PFSK-1 (cell line): ENCODE measurements around the gene CCDC85A.

ENCODE experiments used
- FOXP2 ChIP-seq: optimal IDR thresholded peaks from 2 replicates; pipeline ENCODE3; 2011; ENCODE audit warnings: borderline replicate concordance, control low read depth, inconsistent platforms; ENCODE audit not compliant: insufficient read depth; ENCODE audit errors: extremely low read length, extremely low read depth
- POLR2AphosphoS5 ChIP-seq: IDR thresholded peaks from 2 replicates; pipeline ENCODE4 v1.6.1; 2012; ENCODE audit warnings: low read depth, mild to moderate bottlenecking, control low read depth, low read length, moderate library complexity
- SIN3A ChIP-seq: IDR thresholded peaks from 2 replicates; pipeline ENCODE4 v1.6.1; 2012; ENCODE audit warnings: mild to moderate bottlenecking, low read length, moderate library complexity, borderline replicate concordance; ENCODE audit not compliant: insufficient read depth
- TAF1 ChIP-seq: IDR thresholded peaks from 2 replicates; pipeline ENCODE4 v1.6.1; 2012; ENCODE audit warnings: low read length, control low read depth, borderline replicate concordance; ENCODE audit not compliant: insufficient read depth
- TF ChIP-seq, protein P1 (sequence below), 2 experiments: IDR thresholded peaks; 2 replicates each; pipeline versions ENCODE4 v1.6.1 to v1.8.0; 2011 to 2012; ENCODE audit warnings: low read depth in 2 of 2, low read length in 2 of 2, control low read depth in 1 of 2, inconsistent platforms in 1 of 2, mild to moderate bottlenecking in 1 of 2, moderate library complexity in 1 of 2; ENCODE audit not compliant: insufficient read depth in 1 of 2

Gene CCDC85A

DNA sequence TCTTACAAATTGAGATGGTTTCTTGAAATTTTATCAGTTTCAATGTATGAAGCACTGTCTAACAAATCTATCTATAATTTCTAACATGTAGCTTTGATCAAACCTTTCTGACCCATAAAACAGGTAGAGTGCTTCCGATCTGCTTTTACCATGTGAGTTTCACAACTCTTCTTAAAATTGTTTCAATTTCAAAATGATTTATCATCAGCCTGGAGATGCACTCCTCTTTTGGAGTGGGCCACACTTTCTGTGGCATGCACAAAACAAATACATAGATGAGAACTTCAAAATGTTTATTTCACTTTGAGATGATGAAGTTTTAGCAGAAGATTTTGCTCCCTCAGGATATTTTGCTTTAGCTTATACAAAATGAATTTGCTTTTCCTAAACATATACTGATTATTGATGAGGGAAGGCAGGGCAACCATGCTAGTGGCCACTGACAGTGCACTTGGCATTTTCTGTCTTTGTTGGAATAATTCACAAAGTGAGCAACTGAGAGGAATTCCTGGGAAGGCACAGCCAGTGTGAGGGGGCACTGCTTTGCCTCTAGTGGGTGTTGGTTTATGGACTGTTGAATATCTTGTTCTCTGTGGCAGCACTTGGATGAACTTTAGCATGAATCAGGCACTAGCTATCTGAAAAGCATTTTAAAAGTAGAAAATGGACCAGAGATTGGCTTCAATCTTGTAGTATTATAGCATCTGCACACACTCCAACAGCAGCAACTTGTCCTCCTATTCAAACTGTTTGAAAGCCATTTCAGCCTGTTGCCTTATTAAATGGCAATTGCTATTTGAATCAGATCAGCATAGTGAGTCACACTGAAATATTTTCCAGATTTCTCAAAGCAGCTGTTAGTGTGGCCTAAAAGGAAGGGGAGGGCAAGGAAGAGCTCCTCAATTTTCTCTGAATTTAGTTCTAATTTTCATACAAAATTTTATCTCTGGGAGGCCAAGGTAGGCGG, 193.2 kb downstream of the CCDC85A start:
- no peak for TF ChIP-seq FOXP2

DNA sequence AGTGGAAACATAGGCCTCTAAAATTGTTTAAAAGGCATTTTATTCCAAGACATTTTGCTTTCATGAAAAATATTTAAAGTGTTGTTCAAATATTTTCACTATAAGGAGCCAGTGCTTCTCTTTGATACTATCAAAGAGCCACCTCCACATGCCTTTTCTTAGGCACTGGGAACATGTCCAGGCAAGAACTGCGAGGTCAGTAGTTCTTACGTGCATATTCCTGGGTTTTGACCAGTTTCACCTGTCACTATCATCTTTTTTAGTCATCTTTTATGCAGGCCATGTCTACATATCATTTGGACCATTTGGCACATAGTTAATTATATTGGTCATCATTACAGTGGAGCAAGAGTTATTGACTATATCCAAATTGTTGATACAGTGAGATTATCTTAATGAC, 195.3 kb downstream of the CCDC85A start:
- TF ChIP-seq SIN3A (no peak), FOXP2 (no peak), TAF1 (no peak), POLR2AphosphoS5 (no peak)
- TF ChIP-seq, protein P1, sequence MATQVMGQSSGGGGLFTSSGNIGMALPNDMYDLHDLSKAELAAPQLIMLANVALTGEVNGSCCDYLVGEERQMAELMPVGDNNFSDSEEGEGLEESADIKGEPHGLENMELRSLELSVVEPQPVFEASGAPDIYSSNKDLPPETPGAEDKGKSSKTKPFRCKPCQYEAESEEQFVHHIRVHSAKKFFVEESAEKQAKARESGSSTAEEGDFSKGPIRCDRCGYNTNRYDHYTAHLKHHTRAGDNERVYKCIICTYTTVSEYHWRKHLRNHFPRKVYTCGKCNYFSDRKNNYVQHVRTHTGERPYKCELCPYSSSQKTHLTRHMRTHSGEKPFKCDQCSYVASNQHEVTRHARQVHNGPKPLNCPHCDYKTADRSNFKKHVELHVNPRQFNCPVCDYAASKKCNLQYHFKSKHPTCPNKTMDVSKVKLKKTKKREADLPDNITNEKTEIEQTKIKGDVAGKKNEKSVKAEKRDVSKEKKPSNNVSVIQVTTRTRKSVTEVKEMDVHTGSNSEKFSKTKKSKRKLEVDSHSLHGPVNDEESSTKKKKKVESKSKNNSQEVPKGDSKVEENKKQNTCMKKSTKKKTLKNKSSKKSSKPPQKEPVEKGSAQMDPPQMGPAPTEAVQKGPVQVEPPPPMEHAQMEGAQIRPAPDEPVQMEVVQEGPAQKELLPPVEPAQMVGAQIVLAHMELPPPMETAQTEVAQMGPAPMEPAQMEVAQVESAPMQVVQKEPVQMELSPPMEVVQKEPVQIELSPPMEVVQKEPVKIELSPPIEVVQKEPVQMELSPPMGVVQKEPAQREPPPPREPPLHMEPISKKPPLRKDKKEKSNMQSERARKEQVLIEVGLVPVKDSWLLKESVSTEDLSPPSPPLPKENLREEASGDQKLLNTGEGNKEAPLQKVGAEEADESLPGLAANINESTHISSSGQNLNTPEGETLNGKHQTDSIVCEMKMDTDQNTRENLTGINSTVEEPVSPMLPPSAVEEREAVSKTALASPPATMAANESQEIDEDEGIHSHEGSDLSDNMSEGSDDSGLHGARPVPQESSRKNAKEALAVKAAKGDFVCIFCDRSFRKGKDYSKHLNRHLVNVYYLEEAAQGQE (IDR thresholded peaks at IDR 0.05; ENCODE audit: insufficient read depth in 1 of 2, low read depth in 2 of 2, low read length in 2 of 2), result no peak

- TF ChIP-seq SIN3A, result no peak
- no peak for TF ChIP-seq POLR2AphosphoS5
- no peak for TF ChIP-seq TAF1
- TF ChIP-seq FOXP2, result no peak
- TF ChIP-seq, protein P1 (IDR thresholded peaks at IDR 0.05; ENCODE audit: insufficient read depth in 1 of 2, low read depth in 2 of 2, low read length in 2 of 2), result no peak
Observed at GRCh38 chr2:56380861-56381260, 197.1 kb downstream of the CCDC85A start.

GRCh38 chr2:56382466-56382865, 198.7 kb downstream of the CCDC85A start:
- TF ChIP-seq TAF1 (no peak), SIN3A (no peak), POLR2AphosphoS5 (no peak), FOXP2 (no peak)
- TF ChIP-seq, protein P1 (IDR thresholded peaks at IDR 0.05; ENCODE audit: insufficient read depth in 1 of 2, low read depth in 2 of 2, low read length in 2 of 2), result no peak

DNA sequence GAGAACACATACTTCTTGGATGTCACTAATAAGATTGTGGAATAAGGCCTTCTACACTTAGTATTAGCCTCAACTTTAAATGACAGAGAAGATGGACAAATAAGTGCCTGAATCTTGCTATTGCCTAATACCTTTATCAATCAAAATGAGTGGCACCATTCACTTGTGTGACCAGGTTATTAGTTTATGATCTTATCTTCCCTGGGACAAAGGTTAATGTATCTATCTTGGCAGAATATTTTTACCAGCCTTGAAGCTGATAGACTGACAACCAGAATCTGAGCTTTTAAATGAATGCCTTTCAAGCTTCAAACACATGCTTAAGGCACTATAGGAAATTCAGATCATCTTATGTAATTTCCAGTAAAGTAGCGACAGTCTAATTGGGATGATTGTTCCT, 202.9 kb downstream of the CCDC85A start:
- TF ChIP-seq, protein P1 (IDR thresholded peaks at IDR 0.05; ENCODE audit: insufficient read depth in 1 of 2, low read depth in 2 of 2, low read length in 2 of 2), result no peak
